Measurements from ENCODE around the gene CSF1R. TPM values are rescaled to one million over a fixed set of nuclear protein-coding genes. Genes with fewer than 3 reads are reported as not detected.

Gene CSF1R
- total RNA-seq, 1 donor from 2014 or later, result 0.27 TPM

DNA sequence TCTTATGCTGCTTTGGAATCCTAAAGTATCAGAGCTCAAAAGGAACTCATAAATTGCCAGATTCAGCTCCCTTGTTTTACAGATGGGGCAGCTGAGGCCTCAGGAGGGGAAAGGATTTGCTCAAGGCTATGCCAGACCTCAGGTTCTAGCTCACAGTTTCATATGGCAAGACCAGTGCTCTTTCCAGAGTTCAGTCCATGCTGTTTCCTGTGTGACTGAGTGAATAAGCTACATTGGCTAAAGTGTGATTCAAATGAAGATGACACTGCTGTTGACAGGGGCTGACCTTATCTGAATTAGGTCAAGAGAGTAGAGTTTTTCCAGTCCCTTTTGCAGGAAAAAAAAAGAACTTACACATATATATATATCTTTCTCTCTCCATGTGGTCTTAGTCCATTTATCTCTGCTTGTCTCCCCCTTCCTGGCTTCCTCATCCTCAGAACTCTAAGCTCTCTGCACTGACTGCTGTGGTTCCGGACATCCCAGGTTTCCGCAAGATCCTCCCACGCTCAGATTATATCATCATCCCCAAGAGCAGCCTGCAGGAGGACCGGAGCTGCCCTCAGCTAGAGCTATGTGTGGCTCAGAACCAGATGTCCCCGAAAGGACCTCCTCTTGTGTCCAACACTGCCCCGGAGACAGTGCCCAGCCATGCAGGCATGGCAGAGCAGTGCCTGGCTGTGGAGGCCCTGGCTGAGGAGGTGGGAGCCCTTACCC lies 76.5 kb downstream of the CSF1R start:
- Mint-ChIP-seq H3K4me3 (ENCODE audit: low read depth) (no peak overlapping the region), H3K27ac (peak overlapping the region; percentile 20), H3K36me3 (ENCODE audit: low read depth) (peaks cover 87% of the 10 kb centered on the region), H3K4me1 (ENCODE audit: low read depth) (peaks cover 9% of the 10 kb centered on the region), H3K27me3 (ENCODE audit: low read depth) (no peaks in the 10 kb centered on the region), H3K9me3 (no peaks in the 10 kb centered on the region)
- DNase-seq (ENCODE audit: low spot score), result no peak
- intact Hi-C loops (cut with micrococcal nuclease), result no loop called here

DNA sequence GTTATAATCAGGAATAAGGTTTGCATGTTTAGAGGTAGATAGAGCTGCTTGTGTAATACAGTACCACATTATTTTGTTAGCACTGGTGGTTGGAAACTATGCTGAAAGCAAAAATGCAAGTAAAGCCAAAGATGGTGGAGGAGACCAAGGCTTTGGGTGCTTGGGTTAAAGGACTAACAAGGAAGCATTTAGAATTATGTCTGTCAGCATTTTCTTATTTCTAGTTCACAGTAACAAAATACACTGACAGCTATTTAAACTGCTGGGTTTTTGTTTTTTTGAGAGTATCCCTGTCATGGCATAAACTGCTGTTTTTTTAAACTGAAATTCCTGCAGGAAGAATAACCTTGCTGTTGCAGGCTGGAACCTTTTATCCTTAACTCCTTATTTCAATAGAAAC lies 79.3 kb downstream of the CSF1R start:
- H3K27me3 Mint-ChIP-seq (ENCODE audit: low read depth), result no peaks in the 10 kb centered on the region
- no peak overlapping the region for H3K4me3 Mint-ChIP-seq (ENCODE audit: low read depth)
- no peaks in the 10 kb centered on the region for H3K9me3 Mint-ChIP-seq
- no peak for DNase-seq (ENCODE audit: low spot score)
- intact Hi-C loops (cut with micrococcal nuclease), result no loop called here
- H3K4me1 Mint-ChIP-seq (ENCODE audit: low read depth), result peaks cover 24% of the 10 kb centered on the region
- H3K36me3 Mint-ChIP-seq (ENCODE audit: low read depth), result peaks cover 74% of the 10 kb centered on the region
- H3K27ac Mint-ChIP-seq, result no peak overlapping the region

DNA sequence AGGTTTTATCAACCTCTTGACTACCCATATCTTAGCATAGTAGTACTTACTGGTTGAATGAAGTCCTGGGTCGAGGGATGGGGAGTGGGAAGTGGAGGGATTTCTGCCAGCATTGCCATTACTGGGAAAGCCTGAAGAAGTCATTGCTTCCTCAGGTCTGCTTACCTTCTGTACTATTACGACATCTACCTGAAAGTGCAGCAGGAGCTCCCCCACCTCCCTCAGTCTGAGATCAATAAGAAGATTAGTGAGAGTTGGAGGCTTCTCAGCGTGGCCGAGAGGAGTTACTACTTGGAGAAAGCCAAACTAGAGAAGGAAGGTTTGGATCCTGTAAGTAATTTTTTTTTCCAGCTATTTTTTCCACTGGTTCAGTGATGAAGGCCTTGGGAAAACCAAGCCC lies 80.0 kb downstream of the CSF1R start:
- Mint-ChIP-seq H3K9me3 (no peaks in the 10 kb centered on the region), H3K4me1 (ENCODE audit: low read depth) (peaks cover 30% of the 10 kb centered on the region), H3K27ac (no peak overlapping the region), H3K27me3 (ENCODE audit: low read depth) (no peaks in the 10 kb centered on the region), H3K4me3 (ENCODE audit: low read depth) (no peak overlapping the region), H3K36me3 (ENCODE audit: low read depth) (peaks cover 75% of the 10 kb centered on the region)
- DNase-seq (ENCODE audit: low spot score), result no peak
- intact Hi-C loops (cut with micrococcal nuclease), result no loop called here

Other genes starting within 250 kb of the CSF1R start
- not detected in 2 replicates for gene PDE6A, start 141.8 kb downstream of the CSF1R start, total RNA-seq
- gene SLC26A2, start 125.8 kb downstream of the CSF1R start, total RNA-seq, result 7.7 and 8.0 TPM in 2 replicates
- 2.4 and 2.6 TPM in 2 replicates for gene TIGD6, start 85.9 kb downstream of the CSF1R start, total RNA-seq
- gene HMGXB3, start 85.8 kb downstream of the CSF1R start, total RNA-seq, result 39.6 and 42.2 TPM in 2 replicates
- 0.46 and 1.3 TPM in 2 replicates for gene PDGFRB, start 69.3 kb upstream of the CSF1R start, total RNA-seq
- not detected in 2 replicates for gene CDX1, start 80.2 kb upstream of the CSF1R start, total RNA-seq
- gene SLC6A7, start 103.5 kb upstream of the CSF1R start, total RNA-seq, result not detected in 2 replicates
- gene CAMK2A, start 203.2 kb upstream of the CSF1R start, total RNA-seq, result not detected in 2 replicates
- not detected in 2 replicates for gene ARSI, start 216.4 kb upstream of the CSF1R start, total RNA-seq

Measured in activated T-helper 2 cell treated with anti-CD3 and anti-CD28 coated beads, Interferon-gamma antibody, Interleukin-2, Interleukin-4, amounts not matched to agents 10 μg/mL and 5 μg/mL and 100 μg/mL, durations not matched to agents 14 hours and 24 hours and 36 hours (primary cell).